Activated T-cell treated with anti-CD3 and anti-CD28 coated beads for 4 hours (primary cell): ENCODE data around the gene GRID1.
A peak's percentile ranks its signal among the peaks of the same experiment; 100 is the strongest.
"Not testable (repeated sequence)": the region's sequence is repeated elsewhere in the genome, so short reads cannot be mapped to it uniquely, and the experiment has no call there.

Experiments used
- DNase-seq: peaks from one replicate; pipeline ENCODE4 v3.0.0-alpha.2; 2020

The GRID1 gene

GRCh38 chr10:86391986-86392722, 25.6 kb upstream of the GRID1 start:
- no peak for DNase-seq

GRCh38 chr10:86391236-86391840, 24.7 kb upstream of the GRID1 start:
- no peak for DNase-seq

- no peak for DNase-seq
Observed at GRCh38 chr10:86390337-86391120, 23.9 kb upstream of the GRID1 start.

GRCh38 chr10:86389441-86390193, 23.0 kb upstream of the GRID1 start:
- no peak for DNase-seq

- DNase-seq, result not testable (repeated sequence)
Observed at GRCh38 chr10:86389109-86389440, 22.5 kb upstream of the GRID1 start.

- DNase-seq, result no peak
Observed at GRCh38 chr10:86388119-86388704, 21.6 kb upstream of the GRID1 start.

GRCh38 chr10:86387178-86387794, 20.7 kb upstream of the GRID1 start:
- no peak for DNase-seq

GRCh38 chr10:86385806-86386205, 19.2 kb upstream of the GRID1 start:
- no peak for DNase-seq

GRCh38 chr10:86377797-86378146, 11.2 kb upstream of the GRID1 start:
- DNase-seq, result no peak

GRCh38 chr10:86376852-86377796, 10.5 kb upstream of the GRID1 start:
- DNase-seq, result peak; percentile 78

- DNase-seq, result no peak
Observed at GRCh38 chr10:86376403-86376802, 9.8 kb upstream of the GRID1 start.

- DNase-seq, result no peak
Observed at GRCh38 chr10:86375204-86375603, 8.6 kb upstream of the GRID1 start.

GRCh38 chr10:86374664-86375063, 8.1 kb upstream of the GRID1 start:
- no peak for DNase-seq

- DNase-seq, result no peak
Observed at GRCh38 chr10:86373828-86374227, 7.2 kb upstream of the GRID1 start.

GRCh38 chr10:86373251-86373650, 6.7 kb upstream of the GRID1 start:
- no peak for DNase-seq

GRCh38 chr10:86372784-86373239, 6.2 kb upstream of the GRID1 start:
- no peak for DNase-seq

GRCh38 chr10:86372119-86372783, 5.7 kb upstream of the GRID1 start:
- no peak for DNase-seq

GRCh38 chr10:86371691-86372090, 5.1 kb upstream of the GRID1 start:
- DNase-seq, result no peak

- DNase-seq, result no peak
Observed at GRCh38 chr10:86371116-86371515, 4.5 kb upstream of the GRID1 start.

- DNase-seq, result no peak
Observed at GRCh38 chr10:86370006-86370585, 3.5 kb upstream of the GRID1 start.
